GM21717 (cell line): ENCODE results near the gene HEXD.

Experiments used
- ATAC-seq: cut with Tn5 transposase; IDR thresholded peaks from one replicate; pipeline ENCODE4 v1.9.1; 2021; ENCODE audit warnings: mild to moderate bottlenecking, moderate library complexity; ENCODE audit not compliant: unreplicated experiment

The HEXD gene

DNA sequence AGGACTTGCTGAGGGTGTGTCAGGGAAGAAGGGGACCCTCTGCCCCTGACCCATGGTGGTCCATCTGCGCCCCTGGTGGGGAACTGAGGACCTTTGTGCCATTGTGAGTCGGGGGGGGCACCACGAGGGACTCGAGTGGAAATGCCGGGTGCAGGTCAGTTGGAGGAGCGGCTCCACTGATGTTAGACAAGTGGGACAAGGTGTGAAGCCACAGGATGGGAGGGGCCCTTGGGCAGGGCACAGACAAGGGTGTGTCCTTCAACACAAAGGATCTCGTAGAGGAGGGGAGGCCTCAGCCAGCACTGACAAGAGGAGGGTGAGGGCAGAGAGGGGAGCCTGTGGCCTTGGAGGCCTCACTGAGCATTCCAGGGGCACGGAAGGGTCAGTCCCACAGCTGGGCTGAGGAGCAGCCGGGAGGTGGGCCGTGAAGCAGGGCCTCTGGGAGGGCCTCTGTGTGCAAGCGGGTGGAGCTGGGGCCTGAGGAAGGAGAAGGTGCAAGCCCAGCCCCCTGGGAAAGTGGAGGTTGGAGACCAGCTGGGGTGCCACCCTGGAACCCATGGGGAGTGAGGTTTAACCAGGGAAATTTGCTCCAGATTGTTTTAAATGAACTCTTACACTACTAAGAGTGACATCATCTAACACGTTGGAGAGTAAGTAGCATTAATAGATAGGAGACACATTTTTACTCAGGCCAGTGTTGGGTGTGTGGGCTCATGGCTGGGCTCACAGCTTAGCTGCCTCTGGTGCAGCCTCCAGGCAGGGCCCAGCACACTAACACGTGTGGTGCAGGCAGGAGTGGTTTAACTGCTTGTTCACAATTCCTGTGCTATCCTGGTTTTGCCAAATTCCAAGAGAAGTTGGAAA, 68.3 kb downstream of the HEXD start:
- ATAC-seq: no peak

GRCh38 chr17:82487910-82488309, 69.8 kb downstream of the HEXD start:
- no peak for ATAC-seq

DNA sequence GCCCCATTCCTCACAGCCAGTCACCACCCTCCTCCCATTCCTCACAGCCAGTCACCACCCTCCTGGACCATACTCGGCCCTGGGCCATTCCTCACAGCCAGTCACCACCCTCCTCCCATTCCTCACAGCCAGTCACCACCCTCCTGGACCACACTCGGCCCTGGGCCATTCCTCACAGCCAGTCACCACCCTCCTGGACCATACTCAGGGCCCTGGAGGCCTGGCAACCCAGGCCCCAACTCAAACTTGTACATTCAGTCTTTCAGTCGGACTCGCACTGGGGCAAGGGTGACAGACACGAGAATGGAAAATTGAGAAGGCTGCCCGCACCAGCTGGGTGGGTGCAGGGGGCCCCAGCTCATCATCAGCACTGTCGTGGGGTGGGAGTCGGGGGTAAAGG, 71.0 kb downstream of the HEXD start:
- ATAC-seq: no peak

DNA sequence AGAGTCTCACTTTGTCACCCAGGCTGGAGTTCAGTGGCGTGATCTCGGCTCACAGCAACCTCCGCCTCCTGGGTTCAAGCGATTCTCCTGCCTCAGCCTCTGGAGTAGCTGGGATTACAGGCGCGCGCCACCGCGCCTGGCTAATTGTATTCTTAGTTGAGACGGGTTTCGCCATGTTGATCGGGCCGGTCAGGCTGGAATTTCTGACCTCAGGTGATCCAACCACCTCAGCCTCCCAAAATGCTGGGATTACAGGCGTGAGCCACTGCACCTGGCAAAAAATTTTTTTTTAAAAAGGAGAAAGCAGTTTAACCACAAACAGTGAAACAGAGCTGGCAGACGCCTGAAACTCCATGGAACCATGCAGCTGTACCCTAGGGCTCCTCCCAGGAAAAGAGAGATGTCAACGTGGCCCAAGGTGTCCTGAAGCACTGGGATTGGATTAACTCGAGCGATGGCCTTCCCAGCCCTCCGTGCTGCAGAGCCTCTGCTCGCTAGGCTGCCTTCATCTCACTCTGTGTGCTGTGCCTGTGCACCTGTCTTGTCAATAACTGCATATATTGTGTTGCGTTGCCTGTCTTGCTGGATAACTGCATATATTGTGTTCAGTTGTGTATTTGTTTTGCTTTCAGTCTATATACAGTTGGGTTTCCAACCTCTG, 71.8 kb downstream of the HEXD start:
- ATAC-seq: no peak

GRCh38 chr17:82490512-82491195, 72.5 kb downstream of the HEXD start:
- no peak for ATAC-seq

DNA sequence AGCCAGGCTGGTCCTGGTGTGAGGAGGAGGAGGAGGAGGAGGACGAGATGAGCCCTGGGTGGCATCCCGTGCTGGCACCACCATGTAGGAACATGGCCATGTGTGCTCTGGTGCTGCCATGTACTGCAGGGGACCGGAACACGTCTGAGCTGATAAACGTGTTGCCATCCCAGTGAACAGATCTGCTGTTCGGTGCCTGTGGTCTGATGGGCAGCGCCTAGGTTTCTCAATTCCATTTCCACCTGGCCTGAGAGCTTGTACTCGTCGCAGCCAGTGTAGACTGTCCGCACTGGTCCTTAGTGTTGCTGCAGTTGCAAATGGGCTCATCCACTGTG, 73.0 kb downstream of the HEXD start:
- ATAC-seq: no peak

DNA sequence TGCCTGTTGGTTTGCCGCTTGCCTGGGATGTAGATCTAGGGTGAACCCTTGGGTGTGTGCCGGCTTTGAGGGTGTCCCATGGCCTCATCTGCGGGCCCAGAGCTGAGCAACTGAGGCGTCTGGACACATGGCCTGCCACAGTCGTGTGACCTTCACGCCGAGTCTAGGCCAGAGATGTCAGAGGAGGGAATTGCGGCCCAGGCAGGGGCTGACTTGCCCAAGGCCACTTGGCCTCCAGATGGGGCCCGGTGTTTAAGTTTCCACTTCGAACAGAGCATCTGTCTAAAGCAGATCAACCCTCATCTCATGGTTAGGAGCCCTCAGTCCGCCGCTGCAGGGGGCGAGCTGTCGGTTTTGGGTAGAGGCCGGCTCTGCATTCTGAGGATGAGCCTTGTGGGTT, 73.4 kb downstream of the HEXD start:
- ATAC-seq: no peak
